ENCODE data around the gene PDE4A.
"Not testable (repeated sequence)": the region's sequence is repeated elsewhere in the genome, so short reads cannot be mapped to it uniquely, and the experiment has no call there.

Gene PDE4A

GRCh38 chr19:10420444-10421239 lies at the start of gene PDE4A:
Gene PDE4A, plus strand, starts transcription at chr19:10420538. Its CDS starts 227 bp downstream, at chr19:10420765.
- peak; percentile 36 to 41 for DNase-seq

DNA sequence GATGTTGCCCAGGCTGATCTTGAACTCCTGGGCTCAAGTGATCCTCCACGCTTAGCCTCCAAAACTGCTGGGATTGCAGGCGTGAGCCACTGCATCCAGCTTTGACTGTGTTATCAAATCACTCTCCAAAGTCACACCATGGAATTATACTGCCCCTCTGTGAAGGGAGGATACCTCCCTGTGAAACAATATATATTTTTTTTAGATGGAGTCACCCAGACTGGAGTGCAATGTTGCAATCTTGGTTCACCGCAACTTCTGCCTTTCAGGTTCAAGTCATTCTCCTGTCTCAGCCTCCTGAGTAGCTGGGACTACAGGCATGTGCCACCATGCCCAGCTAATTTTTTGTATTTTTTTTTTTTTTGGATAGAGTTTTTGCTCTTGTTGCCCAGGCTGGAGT lies 47.6 kb upstream of the PDE4A start:
- no peak for DNase-seq

- DNase-seq: no peak
These were observed 45.4 kb upstream of the PDE4A start for GRCh38 chr19:10374931-10375330.

GRCh38 chr19:10377140-10377640 lies 43.1 kb upstream of the PDE4A start:
- DNase-seq: not testable (repeated sequence)

GRCh38 chr19:10378124-10378523 lies 42.2 kb upstream of the PDE4A start:
- no peak for DNase-seq

GRCh38 chr19:10379880-10380312 lies 40.4 kb upstream of the PDE4A start:
- no peak for DNase-seq

GRCh38 chr19:10380313-10381102 lies 39.8 kb upstream of the PDE4A start, which contains the start of gene TYK2:
Gene TYK2, minus strand, starts transcription at chr19:10380572. Its CDS starts 2,166 bp downstream, at chr19:10378406.
- DNase-seq: peak; percentile 96 to 98

DNA sequence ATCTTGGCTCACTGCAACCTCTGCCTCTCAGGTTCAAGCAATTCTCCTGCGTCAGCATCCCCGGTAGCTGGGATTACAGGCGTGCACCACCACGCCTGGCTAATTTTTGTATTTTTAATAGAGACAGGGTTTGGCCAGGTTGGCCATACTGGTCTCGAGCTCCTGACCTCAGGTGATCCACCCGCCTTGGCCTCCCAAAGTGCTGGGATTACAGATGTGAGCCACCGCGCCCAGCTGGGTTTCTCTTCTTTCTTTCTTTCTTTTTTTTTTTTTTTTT lies 37.2 kb upstream of the PDE4A start:
- not testable (repeated sequence) for DNase-seq

- DNase-seq: no peak
These were observed 35.8 kb upstream of the PDE4A start for GRCh38 chr19:10384580-10384979.

GRCh38 chr19:10388957-10389356 lies 31.4 kb upstream of the PDE4A start:
- DNase-seq: peak; percentile 55 to 75

DNA sequence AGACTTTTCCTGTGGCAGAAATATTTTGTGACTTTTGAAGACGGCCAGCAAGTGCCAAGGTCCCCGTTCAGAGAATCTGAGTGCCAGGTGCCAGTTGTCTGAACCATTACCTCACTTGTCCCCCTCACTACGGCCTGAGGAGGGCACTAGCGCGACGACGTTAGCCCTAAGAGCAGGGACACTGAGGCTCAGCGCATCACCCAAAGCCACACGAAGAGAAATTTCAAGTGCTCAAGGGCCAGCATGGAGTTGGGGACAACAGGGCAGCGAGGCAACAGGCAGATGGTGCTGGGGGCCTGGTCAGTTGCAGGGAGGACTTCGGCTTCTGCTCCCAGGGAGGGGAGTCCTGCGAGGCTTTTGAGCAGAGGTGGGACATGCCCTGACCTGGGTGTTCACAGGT lies 30.5 kb upstream of the PDE4A start:
- no peak for DNase-seq

DNA sequence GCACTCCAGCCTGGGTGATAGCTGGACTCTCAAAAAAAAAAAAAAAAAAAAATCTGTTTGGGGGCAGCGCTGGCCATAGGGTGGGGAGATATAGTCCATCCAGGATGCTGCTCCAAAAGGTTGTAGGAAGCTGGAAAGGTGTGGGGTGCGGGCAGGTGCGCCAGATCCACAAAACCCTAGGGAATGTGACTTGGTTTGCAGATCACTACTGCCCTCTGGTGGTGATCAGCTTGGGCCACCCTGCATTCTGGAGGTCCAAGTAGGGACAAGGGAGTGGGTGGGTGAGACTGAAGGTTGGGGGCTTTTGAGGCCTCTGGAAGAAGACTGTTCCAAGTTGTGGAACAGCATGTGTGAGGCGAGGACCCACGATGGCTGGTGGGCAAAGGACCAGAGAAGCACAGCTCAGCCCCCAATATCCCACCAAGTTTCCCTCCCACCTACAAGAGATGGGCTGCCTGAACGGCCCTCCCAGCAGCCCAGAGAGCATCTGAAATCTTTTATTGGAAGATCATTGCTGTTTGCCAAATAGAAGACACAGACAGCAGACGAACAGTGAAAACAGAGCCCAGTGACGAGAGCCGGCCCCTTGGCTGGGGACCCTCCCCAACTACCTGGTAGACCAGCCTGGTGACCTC lies 29.6 kb upstream of the PDE4A start:
- DNase-seq: peak in 1 of 2 experiments; percentile 65

- no peak for DNase-seq
These were observed 28.2 kb upstream of the PDE4A start for GRCh38 chr19:10392120-10392519.

DNA sequence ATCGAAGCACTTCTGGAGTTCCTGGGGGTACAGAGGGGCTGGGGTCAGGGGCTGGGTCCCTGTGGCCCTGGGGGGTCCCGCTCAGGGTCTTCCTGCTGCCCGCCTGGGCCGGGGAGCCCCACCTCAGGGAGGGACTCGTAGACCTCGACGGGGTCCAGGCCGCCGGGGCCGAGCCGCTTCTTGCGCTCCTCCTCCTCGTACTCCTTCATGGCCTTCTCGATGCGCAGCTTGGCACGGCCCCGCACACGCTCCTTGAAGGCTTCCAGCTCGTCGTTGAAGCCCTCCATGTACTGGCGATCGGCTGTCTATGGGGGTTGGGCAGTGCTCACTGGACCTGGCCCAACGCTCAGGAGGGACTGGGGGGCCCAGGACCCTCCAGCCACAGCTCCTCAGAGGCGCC lies 27.2 kb upstream of the PDE4A start:
- no peak for DNase-seq

DNA sequence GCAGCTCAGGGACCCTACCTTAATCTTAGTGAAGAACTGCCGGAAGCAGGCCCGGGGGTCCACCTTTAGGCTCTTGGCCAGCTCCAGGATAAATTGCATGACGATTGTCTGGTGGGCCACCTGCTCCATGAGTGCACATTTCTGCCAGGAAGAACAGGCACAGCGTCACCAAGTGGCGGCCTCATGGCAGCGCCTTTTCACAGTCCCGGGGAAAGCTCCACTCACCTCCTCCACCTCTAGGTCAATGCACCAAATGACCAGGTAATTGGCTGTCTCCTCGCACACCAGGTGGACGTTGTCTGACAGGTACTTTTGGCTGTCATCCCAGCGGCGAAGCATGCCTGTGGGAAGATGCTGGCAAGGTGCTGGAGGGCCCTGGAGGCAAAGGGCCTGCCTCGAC lies 25.3 kb upstream of the PDE4A start:
- no peak for DNase-seq

DNA sequence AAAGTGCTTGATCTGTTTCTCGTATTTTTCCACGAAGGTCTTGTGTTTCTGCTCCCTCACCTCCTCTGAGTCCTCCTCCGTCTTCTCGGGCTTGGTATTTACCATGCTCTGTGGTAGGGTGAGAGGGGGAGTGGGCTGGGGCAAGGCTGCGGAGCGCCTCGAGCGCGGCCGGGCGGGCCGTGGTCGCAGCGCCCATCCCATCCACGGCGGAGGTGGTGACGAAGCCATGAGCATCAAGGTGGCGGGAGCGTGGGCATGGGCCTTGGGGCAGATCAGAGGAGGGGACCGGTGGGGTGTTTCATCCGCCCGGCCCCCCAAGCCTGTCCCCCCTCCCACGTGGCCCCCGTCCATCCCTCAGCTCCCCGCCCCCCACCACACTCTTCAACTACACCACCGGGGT lies 24.9 kb upstream of the PDE4A start:
- no peak for DNase-seq

DNA sequence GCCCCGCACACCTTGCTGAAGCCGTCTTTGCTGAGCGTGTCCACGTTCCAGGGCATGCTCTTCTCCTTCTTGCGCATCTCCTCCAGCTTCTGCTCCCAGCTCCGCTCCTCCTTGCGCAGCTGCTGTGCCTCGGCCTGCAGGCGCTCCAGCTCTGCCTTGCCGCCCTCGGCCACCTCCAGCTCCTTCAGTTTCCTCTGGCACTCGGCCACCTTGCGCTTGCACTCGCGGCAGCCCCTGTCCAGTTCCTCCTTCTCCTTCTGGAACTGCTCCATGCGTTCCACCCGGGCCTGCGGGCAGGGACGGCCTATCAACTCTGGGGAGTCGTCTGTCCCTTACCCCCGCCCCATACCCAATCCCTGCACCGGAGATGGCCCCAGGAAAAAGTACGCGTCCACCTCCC lies 24.4 kb upstream of the PDE4A start:
- no peak for DNase-seq

- DNase-seq: no peak
These were observed 21.5 kb upstream of the PDE4A start for GRCh38 chr19:10398819-10399218.

- DNase-seq: not testable (repeated sequence)
These were observed 21.0 kb upstream of the PDE4A start for GRCh38 chr19:10399340-10399739.

GRCh38 chr19:10399878-10400277 lies 20.5 kb upstream of the PDE4A start:
- no peak for DNase-seq

DNA sequence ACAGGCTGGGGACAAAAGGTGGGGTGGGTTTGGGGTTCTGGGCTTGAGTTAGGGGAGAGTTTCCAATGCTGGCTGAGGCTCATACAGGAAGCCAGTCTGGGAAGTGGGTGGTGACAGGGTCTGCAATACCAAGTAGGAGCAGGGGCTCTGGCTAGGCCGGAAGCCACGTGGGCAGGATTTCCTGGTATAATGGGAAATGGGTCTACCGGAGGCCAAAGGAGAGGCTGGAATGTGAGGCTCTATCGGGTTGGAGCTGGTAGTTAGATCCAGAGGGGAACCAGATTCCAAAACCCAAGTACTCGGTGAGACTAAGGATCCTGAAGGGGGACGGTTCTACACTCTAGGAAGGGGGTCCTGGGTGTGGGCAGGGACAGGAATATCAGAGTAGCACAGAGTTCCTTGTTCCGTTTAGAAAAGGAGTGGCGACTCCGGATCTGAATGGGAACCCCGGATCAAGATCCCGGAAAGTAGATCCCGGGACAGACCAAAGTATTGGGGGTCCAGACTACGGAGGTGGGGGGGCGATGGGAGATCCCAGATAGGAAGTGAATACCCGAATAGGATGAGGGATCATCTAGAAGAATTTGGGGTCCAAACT lies 17.8 kb upstream of the PDE4A start:
- DNase-seq: no peak

DNA sequence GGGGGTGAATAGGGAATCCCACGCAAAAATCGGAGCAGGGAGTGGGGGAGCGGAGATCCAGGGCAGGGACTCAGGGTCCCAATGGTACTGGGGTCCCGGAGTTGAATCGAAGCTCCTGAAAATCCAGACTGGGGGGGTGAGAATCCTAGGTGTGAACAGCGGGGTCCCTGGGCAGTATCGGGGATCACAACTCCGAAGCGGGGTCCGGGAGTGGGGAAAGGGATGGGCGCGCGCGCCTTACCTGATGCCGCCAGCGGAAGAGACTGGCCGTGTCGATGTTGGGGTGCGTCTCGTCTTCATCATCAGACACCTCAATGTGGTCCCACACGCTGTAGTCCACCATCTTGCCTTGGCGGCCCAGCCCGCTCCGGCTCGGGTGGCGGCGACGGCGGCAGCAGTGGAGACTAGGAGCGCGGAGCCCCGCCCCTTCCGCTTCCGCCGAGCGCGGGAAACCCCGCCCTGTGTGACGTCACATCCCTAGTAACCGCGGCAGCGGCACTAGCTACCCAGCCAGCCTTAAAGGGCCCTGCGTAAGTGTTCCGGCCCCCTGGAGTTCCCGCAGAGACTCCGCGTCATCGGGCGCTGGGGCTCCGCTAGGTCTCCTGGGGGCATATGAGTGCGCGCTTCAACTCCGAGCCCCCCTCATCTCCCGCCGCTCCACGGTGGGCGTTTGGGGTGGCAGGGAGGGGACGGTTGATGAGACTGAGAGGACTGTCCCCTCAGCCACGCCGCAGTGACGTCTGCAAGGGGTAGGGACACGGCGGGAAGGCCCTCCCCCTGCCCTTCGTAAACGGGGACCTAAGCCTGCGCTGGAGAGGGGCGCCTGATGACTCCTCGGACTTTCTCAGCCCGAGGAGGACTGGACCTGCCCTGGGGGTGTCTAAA lies 17.0 kb upstream of the PDE4A start, which contains the start of gene CDC37:
Gene CDC37, minus strand, starts transcription at position 406 of the 885 bp plus-strand sequence. Its CDS starts 63 bp downstream, at position 343.
- DNase-seq: peak; percentile 83 to 92

All from SHP77 (cell line).